PC-3 (cell line): ENCODE measurements around the gene SLC9A3. TPM values are rescaled to one million over a fixed set of nuclear protein-coding genes. Genes with fewer than 3 reads are reported as not detected.

Experiments used
- ATAC-seq: fragments of 200-7000 bp; cut with Tn5 transposase; 2 replicates; pipeline ENCODE4 v1.9.1; 2020; ENCODE audit warnings: mild to moderate bottlenecking, moderate library complexity
- BruUV-seq: library from RNA; stranded (reverse); fragments of 400-500 nt; replicated peaks from 2 replicates; lab custom pipeline; 2021; lab: Mats Ljungman, UMichigan
- CTCF ChIA-PET: fragments of 300-600 bp; sonication (Branson Sonifier 250); formaldehyde crosslinking; loops from one replicate; lab custom pipeline; 2022; ENCODE audit warnings: antibody characterized with exemption; lab: Charles Lee
- POLR2A ChIA-PET: fragments of 300-600 bp; sonication (Branson Sonifier 250); formaldehyde crosslinking; loops from one replicate; lab custom pipeline; 2022; ENCODE audit warnings: antibody characterized with exemption; ENCODE audit not compliant: unreplicated experiment; lab: Charles Lee
- DNase-seq: peaks from one replicate; pipeline ENCODE4 v3.0.0-alpha.2; 2015
- H2AFZ ChIP-seq: fragments of 300-600 bp; sonication (generic); 2 replicates; pipeline ENCODE4 v1.6.0; 2016; ENCODE audit warnings: antibody characterized with exemption, low read length
- H3F3A ChIP-seq: fragments of 300-600 bp; sonication (generic); one replicate; pipeline ENCODE4 v1.6.0; 2017; ENCODE audit warnings: antibody characterized with exemption, low read length, control low read depth, mild to moderate bottlenecking; ENCODE audit not compliant: unreplicated experiment
- H3K27ac ChIP-seq: fragments of 300-600 bp; sonication (generic); 2 replicates; pipeline ENCODE4 v1.5.1; 2016; ENCODE audit warnings: mild to moderate bottlenecking, low read length
- H3K27me3 ChIP-seq: fragments of 300-600 bp; sonication (generic); 2 replicates; pipeline ENCODE4 v1.6.1; 2016; ENCODE audit warnings: low read length, mixed read lengths
- H3K36me3 ChIP-seq: fragments of 300-600 bp; sonication (generic); 2 replicates; pipeline ENCODE4 v1.6.1; 2016; ENCODE audit warnings: low read depth, mixed run types, low read length, mixed read lengths
- H3K4me1 ChIP-seq: fragments of 300-600 bp; sonication (generic); 2 replicates; pipeline ENCODE4 v1.5.1; 2016; ENCODE audit warnings: low read length; ENCODE audit not compliant: insufficient read depth
- H3K4me2 ChIP-seq: fragments of 300-600 bp; sonication (generic); 2 replicates; pipeline ENCODE4 v1.6.0; 2016; ENCODE audit warnings: low read length
- H3K4me3 ChIP-seq: fragments of 300-600 bp; sonication (generic); 2 replicates; pipeline ENCODE4 v1.5.1; 2016; ENCODE audit warnings: mild to moderate bottlenecking, low read length, mixed read lengths
- H3K79me2 ChIP-seq: fragments of 300-600 bp; sonication (generic); 2 replicates; pipeline ENCODE4 v1.6.1; 2017; ENCODE audit warnings: low read length, mixed read lengths
- H3K9ac ChIP-seq: fragments of 300-600 bp; sonication (generic); 2 replicates; pipeline ENCODE4 v1.6.0; 2016; ENCODE audit warnings: mild to moderate bottlenecking, low read length
- H3K9me2 ChIP-seq: fragments of 300-600 bp; sonication (generic); replicated peaks from 2 replicates; pipeline ENCODE4 v1.6.1; 2016; ENCODE audit warnings: mixed run types, low read length, mixed read lengths
- H3K9me3 ChIP-seq: fragments of 300-600 bp; sonication (generic); 2 replicates; pipeline ENCODE4 v1.6.1; 2016; ENCODE audit warnings: low read length, mixed read lengths
- H4K20me1 ChIP-seq: fragments of 300-600 bp; sonication (generic); 2 replicates; pipeline ENCODE4 v1.6.1; 2016; ENCODE audit warnings: low read length, mixed read lengths
- EZH2 ChIP-seq: fragments of 300-600 bp; sonication (generic); IDR thresholded peaks from one replicate; pipeline ENCODE4 v1.6.1; 2017; ENCODE audit warnings: antibody characterized with exemption, mild to moderate bottlenecking, low read length; ENCODE audit not compliant: unreplicated experiment
- EZH2phosphoT487 ChIP-seq: fragments of 300-600 bp; sonication (generic); IDR thresholded peaks from 2 replicates; pipeline ENCODE4 v1.6.1; 2018; ENCODE audit warnings: mild to moderate bottlenecking, antibody characterized with exemption, low read length, borderline replicate concordance
- intact Hi-C: fragments of 100-400 bp; cut with micrococcal nuclease; formaldehyde crosslinking; loops from 2 replicates; pipeline ENCODE4 v1.9.0; 2023
- total RNA-seq: library from RNA; depleted of rRNA; stranded (reverse); fragments of >200 nt; gene quantifications from 2 replicates; pipeline ENCODE4 v1.2.3, GENCODE V29; 2014
- TF ChIP-seq, protein P1 (sequence below): fragments of 300-600 bp; sonication (generic); conservative IDR thresholded peaks from 2 replicates; pipeline ENCODE4 v1.5.1; 2017; ENCODE audit warnings: antibody characterized with exemption, low read depth, mild to moderate bottlenecking, low read length

The SLC9A3 gene
- total RNA-seq, 1 experiment from 2014 or later = 4.9 TPM

DNA sequence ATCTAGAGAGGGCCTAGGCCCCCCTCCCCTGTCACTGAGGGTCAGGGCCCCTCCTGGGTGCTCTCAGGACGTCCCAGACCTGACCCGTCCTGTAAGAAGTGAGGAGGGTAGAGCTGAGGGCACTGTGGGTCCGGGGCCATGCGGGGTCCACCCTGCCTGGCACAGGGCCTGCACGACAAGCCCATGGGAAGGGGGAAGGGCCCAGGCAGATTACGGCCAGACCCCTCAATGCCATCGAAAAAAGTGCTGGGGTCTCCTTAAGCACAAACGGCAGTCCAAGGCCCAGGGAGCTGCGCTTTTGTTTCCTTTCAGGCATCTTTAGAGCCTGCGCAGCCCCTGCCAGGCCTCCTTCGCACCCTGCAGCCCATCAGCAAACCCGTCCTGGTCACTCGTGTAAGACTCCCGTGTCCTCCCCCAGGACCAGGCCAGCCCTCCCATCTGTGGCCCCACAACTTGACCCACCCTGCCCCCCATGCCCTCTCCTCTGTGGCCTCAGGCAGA is 85.7 kb downstream of the SLC9A3 start:
- TF ChIP-seq EZH2phosphoT487 (no peak), EZH2 (no peak)
- TF ChIP-seq, protein P1, sequence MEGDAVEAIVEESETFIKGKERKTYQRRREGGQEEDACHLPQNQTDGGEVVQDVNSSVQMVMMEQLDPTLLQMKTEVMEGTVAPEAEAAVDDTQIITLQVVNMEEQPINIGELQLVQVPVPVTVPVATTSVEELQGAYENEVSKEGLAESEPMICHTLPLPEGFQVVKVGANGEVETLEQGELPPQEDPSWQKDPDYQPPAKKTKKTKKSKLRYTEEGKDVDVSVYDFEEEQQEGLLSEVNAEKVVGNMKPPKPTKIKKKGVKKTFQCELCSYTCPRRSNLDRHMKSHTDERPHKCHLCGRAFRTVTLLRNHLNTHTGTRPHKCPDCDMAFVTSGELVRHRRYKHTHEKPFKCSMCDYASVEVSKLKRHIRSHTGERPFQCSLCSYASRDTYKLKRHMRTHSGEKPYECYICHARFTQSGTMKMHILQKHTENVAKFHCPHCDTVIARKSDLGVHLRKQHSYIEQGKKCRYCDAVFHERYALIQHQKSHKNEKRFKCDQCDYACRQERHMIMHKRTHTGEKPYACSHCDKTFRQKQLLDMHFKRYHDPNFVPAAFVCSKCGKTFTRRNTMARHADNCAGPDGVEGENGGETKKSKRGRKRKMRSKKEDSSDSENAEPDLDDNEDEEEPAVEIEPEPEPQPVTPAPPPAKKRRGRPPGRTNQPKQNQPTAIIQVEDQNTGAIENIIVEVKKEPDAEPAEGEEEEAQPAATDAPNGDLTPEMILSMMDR = no peak
- no peak for ATAC-seq
- H3F3A ChIP-seq = no peaks in the 10 kb centered on the region
- POLR2A ChIA-PET = no interaction called here
- H3K27me3 ChIP-seq = no peaks in the 10 kb centered on the region
- H3K9me2 ChIP-seq = no peaks in the 10 kb centered on the region
- intact Hi-C loops = no loop called here
- DNase-seq = no peak
- no peaks in the 10 kb centered on the region for H4K20me1 ChIP-seq
- no peak overlapping the region for H3K4me2 ChIP-seq
- no peak overlapping the region for H3K4me3 ChIP-seq
- peaks cover 8% of the 10 kb centered on the region for H3K4me1 ChIP-seq
- peaks cover 17% of the 10 kb centered on the region for H3K79me2 ChIP-seq
- H3K9me3 ChIP-seq = no peaks in the 10 kb centered on the region
- BruUV-seq = no TSS peak
- no peaks in the 10 kb centered on the region for H3K36me3 ChIP-seq
- CTCF ChIA-PET = no interaction called here
- H2AFZ ChIP-seq = no peak overlapping the region
- H3K27ac ChIP-seq = no peak overlapping the region
- no peak overlapping the region for H3K9ac ChIP-seq

DNA sequence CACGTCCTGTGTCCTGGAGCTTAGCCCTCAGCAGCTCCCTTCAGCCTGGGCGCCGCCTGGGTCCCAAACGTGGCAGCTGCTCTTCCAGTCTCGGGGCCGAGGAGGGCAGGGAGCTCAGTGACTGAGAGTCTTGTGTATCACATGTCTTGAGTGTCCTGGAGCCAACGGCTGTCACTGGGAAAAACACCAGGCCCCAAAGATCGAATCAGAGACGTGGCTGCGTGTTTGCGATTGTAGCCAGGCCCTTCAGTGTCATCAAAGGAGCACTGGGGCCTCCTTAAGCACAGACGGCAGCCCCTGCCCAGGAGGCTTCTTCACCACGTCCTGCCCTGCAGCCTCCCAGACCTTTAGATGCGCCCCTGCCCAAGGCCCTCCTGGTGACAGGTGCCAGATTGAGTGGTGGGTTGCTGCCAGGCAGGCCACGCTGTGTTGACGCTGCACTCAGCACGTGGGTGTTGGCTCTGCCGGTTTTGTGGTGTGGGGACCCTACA is 86.9 kb downstream of the SLC9A3 start:
- CTCF ChIA-PET = no interaction called here
- H2AFZ ChIP-seq = no peak overlapping the region

DNA sequence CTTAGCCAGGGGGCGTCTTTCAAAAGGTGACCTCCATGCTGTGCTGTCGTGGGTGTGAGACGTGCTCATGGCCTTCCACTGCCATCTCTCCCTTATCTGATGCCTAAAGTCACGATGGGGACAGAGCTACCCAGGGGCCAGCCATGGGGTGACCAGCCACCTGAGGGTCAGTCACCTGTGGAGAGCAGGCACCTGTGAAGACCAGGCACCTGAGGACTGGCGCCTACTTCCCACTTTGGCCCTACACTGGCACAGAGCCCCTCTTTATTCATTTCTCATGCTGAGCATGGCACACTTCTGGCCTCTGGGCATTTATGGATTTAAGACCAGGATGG is 87.6 kb downstream of the SLC9A3 start:
- H3K9ac ChIP-seq = no peak overlapping the region
- no peak for TF ChIP-seq EZH2phosphoT487
- TF ChIP-seq, protein P1 = no peak; the same call in 1 of the 2 replicates
- TF ChIP-seq EZH2 = no peak
- H2AFZ ChIP-seq = no peak overlapping the region
- no peaks in the 10 kb centered on the region for H4K20me1 ChIP-seq
- no peak overlapping the region for H3K4me3 ChIP-seq
- ChIA-PET POLR2A (no interaction called here), CTCF (no interaction called here)
- H3K9me2 ChIP-seq = no peaks in the 10 kb centered on the region
- no peaks in the 10 kb centered on the region for H3K9me3 ChIP-seq
- H3K4me2 ChIP-seq = no peak overlapping the region
- H3K4me1 ChIP-seq = no peaks in the 10 kb centered on the region
- no TSS peak for BruUV-seq
- H3K27me3 ChIP-seq = no peaks in the 10 kb centered on the region
- H3K79me2 ChIP-seq = peaks cover under 1% of the 10 kb centered on the region; the same call in 1 of the 2 replicates
- no peaks in the 10 kb centered on the region for H3F3A ChIP-seq
- no peak overlapping the region for H3K27ac ChIP-seq
- H3K36me3 ChIP-seq = no peaks in the 10 kb centered on the region
- DNase-seq (no peak), ATAC-seq (no peak)
- intact Hi-C loops = no loop called here

More for the DNA sequence above, 86.9 kb downstream of the SLC9A3 start:
- no peak for ATAC-seq
- Histone ChIP-seq H3K4me2 (no peak overlapping the region), H3F3A (no peaks in the 10 kb centered on the region), H3K36me3 (no peaks in the 10 kb centered on the region), H3K27me3 (no peaks in the 10 kb centered on the region), H3K9me3 (no peaks in the 10 kb centered on the region), H3K79me2 (peaks cover 7% of the 10 kb centered on the region), H3K4me3 (no peak overlapping the region), H3K27ac (no peak overlapping the region), H4K20me1 (no peaks in the 10 kb centered on the region), H3K4me1 (peaks cover 7% of the 10 kb centered on the region), H3K9ac (no peak overlapping the region), H3K9me2 (no peaks in the 10 kb centered on the region)
- intact Hi-C loops = no loop called here
- no peak for TF ChIP-seq EZH2phosphoT487
- no peak for TF ChIP-seq EZH2
- TF ChIP-seq, protein P1 = no peak
- no TSS peak for BruUV-seq
- DNase-seq = no peak
- POLR2A ChIA-PET = no interaction called here
